K562 (cell line): Measurements from ENCODE around the gene LRRC15. TPM values are rescaled to one million over a fixed set of nuclear protein-coding genes. Genes with fewer than 3 reads are reported as not detected.

Source experiments
- BMI1 ChIP-seq: fragments of 150-350 bp; IDR thresholded peaks from 2 replicates; pipeline ENCODE4 v1.6.1; 2014; ENCODE audit warnings: low read length
- CCNT2 ChIP-seq: IDR thresholded peaks from 2 replicates; pipeline ENCODE4 v1.6.1; 2011; ENCODE audit warnings: borderline replicate concordance, low read depth, mild to moderate bottlenecking, moderate library complexity, mixed read lengths, low read length; ENCODE audit not compliant: insufficient read length; ENCODE audit errors: extremely low read depth
- FOXK1 ChIP-seq: sonication (generic); formaldehyde crosslinking; IDR thresholded peaks from 2 replicates; pipeline ENCODE4 v1.8.0; 2022; ENCODE audit warnings: missing genetic modification reagents, mild to moderate bottlenecking, borderline replicate concordance
- KLF10 ChIP-seq: fragments of 250-450 bp; sonication (Bioruptor Pico); IDR thresholded peaks from 2 replicates; pipeline ENCODE4 v1.6.1; 2021; ENCODE audit warnings: matching md5 sums
- KLF13 ChIP-seq: fragments of 450-650 bp; IDR thresholded peaks from 2 replicates; pipeline ENCODE4 v1.6.1; 2016; ENCODE audit warnings: missing genetic modification characterization, low read depth, mild to moderate bottlenecking, missing compliant biosample characterization, moderate library complexity, borderline replicate concordance
- LARP7 ChIP-seq: fragments of 450-650 bp; IDR thresholded peaks from 2 replicates; pipeline ENCODE4 v1.6.1; 2016
- MBD2 ChIP-seq: sonication (generic); IDR thresholded peaks from 2 replicates; pipeline ENCODE4 v1.6.1; 2016; ENCODE audit warnings: low read depth, borderline replicate concordance
- MTA2 ChIP-seq: fragments of 450-650 bp; IDR thresholded peaks from 2 replicates; pipeline ENCODE4 v1.6.1; 2016; ENCODE audit warnings: low read depth
- NBN ChIP-seq: fragments of 450-650 bp; IDR thresholded peaks from 2 replicates; pipeline ENCODE4 v1.6.1; 2016; ENCODE audit warnings: low read depth, mild to moderate bottlenecking
- NCOA4 ChIP-seq: fragments of 450-650 bp; IDR thresholded peaks from 2 replicates; pipeline ENCODE4 v1.6.1; 2018; ENCODE audit warnings: mild to moderate bottlenecking; ENCODE audit not compliant: partially characterized antibody
- PHF8 ChIP-seq: fragments of 200-600 bp; sonication (generic); IDR thresholded peaks from 2 replicates; pipeline ENCODE4 v1.6.1; 2012; ENCODE audit warnings: mixed run types, mild to moderate bottlenecking, inconsistent platforms, low read length, moderate library complexity, borderline replicate concordance
- POLR2H ChIP-seq: IDR thresholded peaks from 2 replicates; pipeline ENCODE4 v1.6.1; 2016; ENCODE audit warnings: missing genetic modification characterization, low read depth, mild to moderate bottlenecking, control low read depth, missing compliant biosample characterization, moderate library complexity
- SMAD3 ChIP-seq: fragments of 450-650 bp; formaldehyde crosslinking; conservative IDR thresholded peaks from 2 replicates; pipeline ENCODE4 v1.4.0; 2020; ENCODE audit warnings: mild to moderate bottlenecking
- SRSF7 ChIP-seq: fragments of 200-400 bp; formaldehyde crosslinking; optimal IDR thresholded peaks from 2 replicates; pipeline ENCODE3; 2017; ENCODE audit warnings: mild to moderate bottlenecking, low read depth, low read length
- ZBTB1 ChIP-seq: sonication (generic); formaldehyde crosslinking; IDR thresholded peaks from 2 replicates; pipeline ENCODE4 v1.8.1; 2023; ENCODE audit warnings: missing genetic modification reagents, low read depth, mild to moderate bottlenecking, borderline replicate concordance
- ZNF232 ChIP-seq: sonication (generic); formaldehyde crosslinking; IDR thresholded peaks from 2 replicates; pipeline ENCODE4 v1.8.0; 2022; ENCODE audit warnings: mild to moderate bottlenecking, missing genetic modification reagents
- polyA plus RNA-seq, 8 experiments: library from polyadenylated mRNA; depleted of rRNA in 4 of 8; stranded (reverse) in 5 of 8; unstranded in 3 of 8; fragments of >200 nt; fragmentation: Nextera tagmentation in 2 of 8; fragmentation: Illumina TruSeq in 1 of 8; extraction: Ambion mirVana in 2 of 8; extraction: Trizol in 1 of 8; gene quantifications; 2 replicates each; pipeline versions ENCODE4 v1.2.1 to v1.2.3, GENCODE V29; 2011 to 2014; ENCODE audit warnings: inconsistent platforms in 1 of 8, missing spikeins in 1 of 8
- total RNA-seq, 7 experiments: library from RNA; depleted of rRNA in 6 of 7; stranded (reverse); fragments of >200 nt in 6 of 7; fragmentation: Illumina TruSeq in 2 of 7; extraction: Trizol in 2 of 7; gene quantifications; 2 replicates each; pipeline versions ENCODE4 v1.2.1 to v1.2.3, GENCODE V29; 2011 to 2021; ENCODE audit warnings: low replicate concordance in 1 of 7
- TF ChIP-seq, protein P1 (sequence below): fragments of 250-450 bp; sonication (Bioruptor Pico); IDR thresholded peaks from 2 replicates; pipeline ENCODE4 v1.8.0; 2021; ENCODE audit warnings: moderate library complexity, mild to moderate bottlenecking, inconsistent platforms
- TF ChIP-seq, protein P2 (sequence below), 2 experiments: fragments of 150-350 bp in 1 of 2; IDR thresholded peaks; 2 replicates each; pipeline ENCODE4 v1.6.1; 2012 to 2016; ENCODE audit warnings: low read depth in 2 of 2, low read length in 2 of 2, mild to moderate bottlenecking in 1 of 2, moderate library complexity in 1 of 2
- TF ChIP-seq, protein P3 (sequence below): fragments of 450-650 bp; formaldehyde crosslinking; IDR thresholded peaks from 2 replicates; pipeline ENCODE4 v1.4.0; 2020; ENCODE audit warnings: mild to moderate bottlenecking, moderate library complexity
- TF ChIP-seq, protein P4 (sequence below): sonication (generic); IDR thresholded peaks from 2 replicates; pipeline ENCODE4 v1.6.1; 2016

The LRRC15 gene
- total and polyA plus RNA-seq, 9 of the 15 experiments (the other 6 are each of a cell fraction or from before 2014, with no cell fraction given) = not detected

DNA sequence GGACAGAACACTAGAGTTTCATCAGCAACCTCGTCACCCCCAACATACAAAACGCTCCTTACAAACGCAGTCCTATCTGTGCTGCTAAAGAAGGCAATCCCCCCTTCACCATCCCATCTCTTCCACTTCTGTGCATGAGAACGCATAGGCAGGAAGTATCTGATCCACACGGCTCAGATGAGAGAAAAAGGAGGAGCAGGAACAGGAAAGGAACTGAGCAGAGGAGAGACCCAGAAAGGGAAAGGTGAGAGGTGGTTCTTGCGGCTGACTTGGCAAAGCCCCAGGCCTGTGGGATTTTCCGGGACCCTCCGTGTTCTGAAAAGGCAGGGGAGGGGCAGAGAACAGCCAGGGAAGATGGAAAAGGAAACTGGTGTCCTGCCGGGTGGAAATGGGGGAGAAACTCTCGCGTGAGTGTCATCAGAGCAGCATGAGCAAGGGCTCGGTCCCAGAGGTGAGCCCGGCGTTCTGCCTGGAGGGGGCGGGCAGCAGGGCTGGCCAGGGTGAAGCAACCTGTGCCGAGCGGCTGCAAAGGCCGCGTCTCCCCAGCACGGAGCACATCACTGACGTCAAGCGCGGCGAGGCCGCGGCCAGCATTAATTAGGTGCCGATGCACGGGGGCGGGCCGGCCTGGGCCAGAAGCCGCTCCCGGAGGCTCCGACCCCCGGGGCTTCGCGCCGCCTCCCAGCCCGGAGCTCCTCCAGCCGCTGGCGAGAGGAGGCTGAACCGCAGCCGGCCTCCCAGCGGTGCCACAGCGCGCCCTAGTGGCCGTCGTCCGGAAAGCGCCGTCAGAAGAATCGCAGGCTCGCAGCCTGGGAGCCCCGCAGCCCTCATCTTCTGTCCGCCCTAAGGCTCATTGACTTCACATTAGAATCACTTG is 54.2 kb downstream of the LRRC15 start (continued):
- TF ChIP-seq, protein P1, sequence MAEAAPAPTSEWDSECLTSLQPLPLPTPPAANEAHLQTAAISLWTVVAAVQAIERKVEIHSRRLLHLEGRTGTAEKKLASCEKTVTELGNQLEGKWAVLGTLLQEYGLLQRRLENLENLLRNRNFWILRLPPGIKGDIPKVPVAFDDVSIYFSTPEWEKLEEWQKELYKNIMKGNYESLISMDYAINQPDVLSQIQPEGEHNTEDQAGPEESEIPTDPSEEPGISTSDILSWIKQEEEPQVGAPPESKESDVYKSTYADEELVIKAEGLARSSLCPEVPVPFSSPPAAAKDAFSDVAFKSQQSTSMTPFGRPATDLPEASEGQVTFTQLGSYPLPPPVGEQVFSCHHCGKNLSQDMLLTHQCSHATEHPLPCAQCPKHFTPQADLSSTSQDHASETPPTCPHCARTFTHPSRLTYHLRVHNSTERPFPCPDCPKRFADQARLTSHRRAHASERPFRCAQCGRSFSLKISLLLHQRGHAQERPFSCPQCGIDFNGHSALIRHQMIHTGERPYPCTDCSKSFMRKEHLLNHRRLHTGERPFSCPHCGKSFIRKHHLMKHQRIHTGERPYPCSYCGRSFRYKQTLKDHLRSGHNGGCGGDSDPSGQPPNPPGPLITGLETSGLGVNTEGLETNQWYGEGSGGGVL (CRISPR knock-in tag) = no peak
- no peak for TF ChIP-seq ZNF232 (CRISPR knock-in tag)
- TF ChIP-seq, protein P2, sequence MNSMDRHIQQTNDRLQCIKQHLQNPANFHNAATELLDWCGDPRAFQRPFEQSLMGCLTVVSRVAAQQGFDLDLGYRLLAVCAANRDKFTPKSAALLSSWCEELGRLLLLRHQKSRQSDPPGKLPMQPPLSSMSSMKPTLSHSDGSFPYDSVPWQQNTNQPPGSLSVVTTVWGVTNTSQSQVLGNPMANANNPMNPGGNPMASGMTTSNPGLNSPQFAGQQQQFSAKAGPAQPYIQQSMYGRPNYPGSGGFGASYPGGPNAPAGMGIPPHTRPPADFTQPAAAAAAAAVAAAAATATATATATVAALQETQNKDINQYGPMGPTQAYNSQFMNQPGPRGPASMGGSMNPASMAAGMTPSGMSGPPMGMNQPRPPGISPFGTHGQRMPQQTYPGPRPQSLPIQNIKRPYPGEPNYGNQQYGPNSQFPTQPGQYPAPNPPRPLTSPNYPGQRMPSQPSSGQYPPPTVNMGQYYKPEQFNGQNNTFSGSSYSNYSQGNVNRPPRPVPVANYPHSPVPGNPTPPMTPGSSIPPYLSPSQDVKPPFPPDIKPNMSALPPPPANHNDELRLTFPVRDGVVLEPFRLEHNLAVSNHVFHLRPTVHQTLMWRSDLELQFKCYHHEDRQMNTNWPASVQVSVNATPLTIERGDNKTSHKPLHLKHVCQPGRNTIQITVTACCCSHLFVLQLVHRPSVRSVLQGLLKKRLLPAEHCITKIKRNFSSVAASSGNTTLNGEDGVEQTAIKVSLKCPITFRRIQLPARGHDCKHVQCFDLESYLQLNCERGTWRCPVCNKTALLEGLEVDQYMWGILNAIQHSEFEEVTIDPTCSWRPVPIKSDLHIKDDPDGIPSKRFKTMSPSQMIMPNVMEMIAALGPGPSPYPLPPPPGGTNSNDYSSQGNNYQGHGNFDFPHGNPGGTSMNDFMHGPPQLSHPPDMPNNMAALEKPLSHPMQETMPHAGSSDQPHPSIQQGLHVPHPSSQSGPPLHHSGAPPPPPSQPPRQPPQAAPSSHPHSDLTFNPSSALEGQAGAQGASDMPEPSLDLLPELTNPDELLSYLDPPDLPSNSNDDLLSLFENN (IDR thresholded peaks at IDR 0.05; ENCODE audit: low read depth in 2 of 2, low read length in 2 of 2) = no peak
- no peak for TF ChIP-seq SMAD3 (CRISPR knock-in tag)
- TF ChIP-seq PHF8 = peak; percentile 30; the same call in 1 of the 2 replicates
- 0 out of 2 replicates have a peak, but pooled peaks have one; percentile 54 for TF ChIP-seq KLF13
- no peak for TF ChIP-seq BMI1
- TF ChIP-seq MBD2 = no peak
- TF ChIP-seq NCOA4 = no peak
- TF ChIP-seq, protein P3, sequence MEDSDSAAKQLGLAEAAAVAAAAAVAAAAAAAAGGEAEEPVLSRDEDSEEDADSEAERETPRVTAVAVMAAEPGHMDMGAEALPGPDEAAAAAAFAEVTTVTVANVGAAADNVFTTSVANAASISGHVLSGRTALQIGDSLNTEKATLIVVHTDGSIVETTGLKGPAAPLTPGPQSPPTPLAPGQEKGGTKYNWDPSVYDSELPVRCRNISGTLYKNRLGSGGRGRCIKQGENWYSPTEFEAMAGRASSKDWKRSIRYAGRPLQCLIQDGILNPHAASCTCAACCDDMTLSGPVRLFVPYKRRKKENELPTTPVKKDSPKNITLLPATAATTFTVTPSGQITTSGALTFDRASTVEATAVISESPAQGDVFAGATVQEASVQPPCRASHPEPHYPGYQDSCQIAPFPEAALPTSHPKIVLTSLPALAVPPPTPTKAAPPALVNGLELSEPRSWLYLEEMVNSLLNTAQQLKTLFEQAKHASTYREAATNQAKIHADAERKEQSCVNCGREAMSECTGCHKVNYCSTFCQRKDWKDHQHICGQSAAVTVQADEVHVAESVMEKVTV = peak; percentile 96
- no peak for TF ChIP-seq LARP7
- TF ChIP-seq, protein P4, sequence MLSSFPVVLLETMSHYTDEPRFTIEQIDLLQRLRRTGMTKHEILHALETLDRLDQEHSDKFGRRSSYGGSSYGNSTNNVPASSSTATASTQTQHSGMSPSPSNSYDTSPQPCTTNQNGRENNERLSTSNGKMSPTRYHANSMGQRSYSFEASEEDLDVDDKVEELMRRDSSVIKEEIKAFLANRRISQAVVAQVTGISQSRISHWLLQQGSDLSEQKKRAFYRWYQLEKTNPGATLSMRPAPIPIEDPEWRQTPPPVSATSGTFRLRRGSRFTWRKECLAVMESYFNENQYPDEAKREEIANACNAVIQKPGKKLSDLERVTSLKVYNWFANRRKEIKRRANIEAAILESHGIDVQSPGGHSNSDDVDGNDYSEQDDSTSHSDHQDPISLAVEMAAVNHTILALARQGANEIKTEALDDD = no peak
- TF ChIP-seq POLR2H (tag) = no peak
- TF ChIP-seq FOXK1 (CRISPR knock-in tag) = no peak
- TF ChIP-seq CCNT2 = peak; percentile 84
- no peak for TF ChIP-seq KLF10 (CRISPR knock-in tag)
- TF ChIP-seq MTA2 = no peak
- TF ChIP-seq ZBTB1 (CRISPR knock-in tag) = 0 out of 2 replicates have a peak, but pooled peaks have one; percentile 57
- TF ChIP-seq NBN = no peak
- no peak for TF ChIP-seq SRSF7
